SH-SY5Y (cell line): ENCODE results near the gene ANAPC1.

Experiments used
- GATA2 ChIP-seq: IDR thresholded peaks from 2 replicates; pipeline ENCODE4 v1.6.1; 2011; ENCODE audit warnings: mild to moderate bottlenecking, low read depth, low read length
- GATA3 ChIP-seq: IDR thresholded peaks from 2 replicates; pipeline ENCODE4 v1.6.1; 2011; ENCODE audit warnings: low read depth, mild to moderate bottlenecking, low read length, moderate library complexity

DNA sequence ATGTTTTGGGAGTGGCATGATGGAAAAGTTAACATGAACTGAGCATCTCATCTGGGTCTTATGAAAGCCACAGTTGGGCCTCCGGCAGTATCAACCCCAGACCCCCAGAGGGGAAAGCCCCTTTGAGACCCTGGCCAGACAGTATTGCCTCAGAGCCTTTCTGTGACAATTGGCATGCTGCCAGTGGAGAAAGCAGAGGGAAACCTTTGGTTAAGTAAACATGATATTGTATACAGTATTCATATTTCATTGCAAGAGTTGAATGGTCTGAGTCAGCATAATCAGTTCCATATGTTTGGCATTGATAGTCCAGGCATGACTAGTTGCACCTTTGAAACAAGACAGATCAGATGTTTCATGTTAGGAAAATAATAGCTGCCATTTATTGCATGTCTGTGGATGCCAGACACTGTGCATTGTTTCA is 34.4 kb upstream of the ANAPC1 start:
- TF ChIP-seq GATA2 (no peak), GATA3 (no peak)
